AG04450 (cell line): ENCODE results near the gene MC4R. TPM values are rescaled to one million over a fixed set of nuclear protein-coding genes. Genes with fewer than 3 reads are reported as not detected.

Experiments used
- CTCF ChIA-PET: fragments of 300-600, 350-600 bp; formaldehyde crosslinking; extraction: SDS; loops from one replicate; lab custom pipeline; 2022; ENCODE audit warnings: antibody characterized with exemption, inconsistent platforms; lab: Charles Lee
- POLR2A ChIA-PET: fragments of 350-600 bp; formaldehyde crosslinking; extraction: SDS; loops from one replicate; lab custom pipeline; 2021; ENCODE audit warnings: antibody characterized with exemption, inconsistent platforms; lab: Yijun Ruan, JAX
- DNase-seq: peaks from one replicate; pipeline ENCODE4 v3.0.0-alpha.2; 2011; ENCODE audit warnings: low read depth, low spot score
- H3K27ac ChIP-seq: one replicate; pipeline ENCODE4 v1.5.1; 2012; ENCODE audit warnings: low read depth, low read length, control low read depth
- H3K27me3 ChIP-seq: one replicate; pipeline ENCODE4 v1.6.0; 2012; ENCODE audit warnings: low read length; ENCODE audit not compliant: control insufficient read depth, insufficient read depth
- H3K4me3 ChIP-seq: 2 replicates; pipeline ENCODE4 v1.5.1; 2011; ENCODE audit warnings: mild to moderate bottlenecking, low read depth, low read length, control low read depth
- H3K9me3 ChIP-seq: 2 replicates; pipeline ENCODE4 v1.5.1; 2012; ENCODE audit warnings: low read length; ENCODE audit not compliant: control insufficient read depth, insufficient read depth
- CTCF ChIP-seq: IDR thresholded peaks from 2 replicates; pipeline ENCODE4 v1.5.1; 2011; ENCODE audit warnings: low read depth, low read length, control low read depth, inconsistent platforms
- polyA plus RNA-seq: library from polyadenylated mRNA; depleted of rRNA; stranded (reverse); fragments of >200 nt; gene quantifications from 2 replicates; pipeline ENCODE4 v1.2.3, GENCODE V29; 2011

Gene MC4R
- polyA plus RNA-seq, 1 experiment, result not detected

- Histone ChIP-seq H3K27ac (no peak overlapping the region), H3K9me3 (no peaks in the 10 kb centered on the region), H3K27me3 (no peaks in the 10 kb centered on the region), H3K4me3 (no peak overlapping the region)
- peak; percentile 10 for DNase-seq
- no peak for TF ChIP-seq CTCF
- ChIA-PET POLR2A (interaction anchor here (1.1 kb wide), 1 partner anchor 14 kb away, joined by 4 read pairs; the partner anchor contains the start of gene MC4R), CTCF (no interaction called here)
Measured at GRCh38 chr18:60358516-60358915, 14.1 kb downstream of the MC4R start.

- TF ChIP-seq CTCF, result no peak
- Histone ChIP-seq H3K9me3 (no peaks in the 10 kb centered on the region), H3K27me3 (no peaks in the 10 kb centered on the region), H3K4me3 (no peak overlapping the region), H3K27ac (no peak overlapping the region)
- no peak for DNase-seq
- ChIA-PET CTCF (no interaction called here), POLR2A (no interaction called here)
Measured at GRCh38 chr18:60350941-60351340, 21.6 kb downstream of the MC4R start.

- CTCF ChIA-PET, result no interaction called here
- TF ChIP-seq CTCF, result no peak
Measured at GRCh38 chr18:60350150-60350549, 22.4 kb downstream of the MC4R start.

GRCh38 chr18:60347526-60348045, 25.0 kb downstream of the MC4R start:
- H3K27me3 ChIP-seq, result no peaks in the 10 kb centered on the region
- no peak for TF ChIP-seq CTCF
- no peaks in the 10 kb centered on the region for H3K9me3 ChIP-seq
- no peak overlapping the region for H3K4me3 ChIP-seq
- H3K27ac ChIP-seq, result no peak overlapping the region
- POLR2A ChIA-PET, result no interaction called here
- no peak for DNase-seq
- CTCF ChIA-PET, result no interaction called here

More at GRCh38 chr18:60350150-60350549, 22.4 kb downstream of the MC4R start:
- POLR2A ChIA-PET, result no interaction called here
- Histone ChIP-seq H3K9me3 (no peaks in the 10 kb centered on the region), H3K27ac (no peak overlapping the region), H3K27me3 (no peaks in the 10 kb centered on the region), H3K4me3 (no peak overlapping the region)
- DNase-seq, result no peak

GRCh38 chr18:60339018-60339417, 33.6 kb downstream of the MC4R start:
- DNase-seq, result no peak
- Histone ChIP-seq H3K4me3 (no peak overlapping the region), H3K27ac (no peak overlapping the region), H3K27me3 (no peaks in the 10 kb centered on the region), H3K9me3 (no peaks in the 10 kb centered on the region)
- ChIA-PET CTCF (no interaction called here), POLR2A (no interaction called here)
- no peak for TF ChIP-seq CTCF
